VCaP (cell line): ENCODE measurements around the gene DNM3.

ENCODE experiments used
- H3K27ac ChIP-seq: fragments of 450-650 bp; 2 replicates; pipeline ENCODE4 v1.5.1; 2017
- CTCF ChIP-seq: fragments of 450-650 bp; conservative IDR thresholded peaks from 2 replicates; pipeline ENCODE4 v1.5.1; 2017; ENCODE audit warnings: mild to moderate bottlenecking, moderate library complexity

Gene DNM3

DNA sequence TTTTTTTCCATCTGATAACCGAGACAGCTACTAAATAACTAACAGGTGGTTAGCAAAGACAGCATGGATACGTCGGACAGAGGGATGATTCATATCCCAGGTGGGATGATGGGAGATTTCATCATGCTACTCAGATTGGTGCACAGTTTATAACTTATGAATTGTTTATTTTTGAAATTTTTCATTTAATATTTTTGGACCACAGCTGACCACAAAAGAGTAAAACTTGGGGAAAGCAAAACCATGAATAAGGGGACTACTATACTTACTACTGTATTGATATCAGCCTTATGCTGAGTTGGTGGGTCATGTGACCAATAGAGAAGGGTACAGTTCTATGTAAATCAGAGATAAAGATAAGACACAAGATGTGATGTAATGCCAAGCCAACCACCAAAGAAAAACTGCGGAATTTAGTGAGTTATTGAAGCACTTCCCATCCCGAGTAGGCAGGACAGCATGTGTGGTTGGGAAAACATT lies 331.1 kb downstream of the DNM3 start:
- H3K27ac ChIP-seq = no peak overlapping the region
- TF ChIP-seq CTCF = no peak

GRCh38 chr1:172176206-172176605 lies 334.9 kb downstream of the DNM3 start:
- no peak for TF ChIP-seq CTCF
- no peak overlapping the region for H3K27ac ChIP-seq

DNA sequence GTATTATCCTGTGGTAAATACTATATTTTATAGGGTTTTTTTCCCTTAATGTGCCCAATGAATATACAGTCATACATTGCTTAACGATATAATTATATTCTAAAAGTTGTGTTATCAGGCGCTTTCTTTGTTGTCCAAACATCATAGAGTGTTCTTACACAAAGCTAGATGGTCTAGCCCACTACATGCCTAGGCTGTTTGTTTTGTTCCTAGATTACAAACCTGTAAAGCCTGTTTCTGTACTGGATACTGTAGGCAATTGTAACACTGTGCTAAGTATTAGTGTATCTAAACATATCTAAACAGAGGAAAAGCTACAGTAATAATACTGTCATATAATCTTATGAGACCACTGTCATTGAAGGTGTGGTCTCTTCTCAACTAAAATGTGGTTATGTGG lies 336.6 kb downstream of the DNM3 start:
- H3K27ac ChIP-seq = no peak overlapping the region
- TF ChIP-seq CTCF = no peak

DNA sequence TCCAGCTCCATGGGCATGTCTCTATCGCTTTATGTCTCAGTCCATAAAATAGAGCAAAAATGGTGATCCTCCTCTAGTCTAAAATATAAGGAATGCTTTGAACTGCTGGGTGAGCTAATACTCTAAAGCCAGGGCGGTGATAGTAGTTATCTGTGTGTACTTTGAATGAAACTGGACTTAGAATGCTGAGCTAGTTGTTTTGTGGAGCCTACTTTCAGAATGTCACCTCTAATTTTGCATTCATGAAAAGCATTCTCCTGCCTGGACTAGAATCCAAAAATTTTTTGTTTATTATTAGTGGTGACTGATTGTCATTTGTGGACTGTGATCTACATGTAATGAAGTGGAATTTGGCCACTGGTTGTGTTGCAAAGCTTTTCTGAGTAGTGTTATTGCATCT lies 337.6 kb downstream of the DNM3 start:
- TF ChIP-seq CTCF = no peak
- no peak overlapping the region for H3K27ac ChIP-seq

DNA sequence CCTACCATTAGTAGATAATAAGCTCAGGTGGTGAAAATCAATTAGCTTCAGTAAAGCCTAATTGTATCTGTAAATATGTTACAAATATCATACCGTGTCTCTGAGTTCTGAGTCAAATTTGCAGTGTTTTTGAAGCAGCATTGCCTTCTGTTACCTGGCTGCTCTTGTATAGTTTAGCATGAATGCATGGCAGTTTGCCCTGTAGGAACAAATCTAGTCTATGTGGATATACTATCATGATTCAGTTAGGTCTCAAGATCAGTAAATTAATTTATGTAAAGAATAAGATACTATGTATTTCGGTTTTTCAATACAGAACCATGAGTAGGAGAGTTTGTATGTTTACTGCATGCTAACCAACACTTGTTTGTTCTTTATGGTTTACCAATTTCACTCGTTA lies 338.6 kb downstream of the DNM3 start:
- no peak for TF ChIP-seq CTCF
- no peak overlapping the region for H3K27ac ChIP-seq

- TF ChIP-seq CTCF = no peak
- H3K27ac ChIP-seq = no peak overlapping the region
These were observed 339.4 kb downstream of the DNM3 start for GRCh38 chr1:172180501-172181285.

DNA sequence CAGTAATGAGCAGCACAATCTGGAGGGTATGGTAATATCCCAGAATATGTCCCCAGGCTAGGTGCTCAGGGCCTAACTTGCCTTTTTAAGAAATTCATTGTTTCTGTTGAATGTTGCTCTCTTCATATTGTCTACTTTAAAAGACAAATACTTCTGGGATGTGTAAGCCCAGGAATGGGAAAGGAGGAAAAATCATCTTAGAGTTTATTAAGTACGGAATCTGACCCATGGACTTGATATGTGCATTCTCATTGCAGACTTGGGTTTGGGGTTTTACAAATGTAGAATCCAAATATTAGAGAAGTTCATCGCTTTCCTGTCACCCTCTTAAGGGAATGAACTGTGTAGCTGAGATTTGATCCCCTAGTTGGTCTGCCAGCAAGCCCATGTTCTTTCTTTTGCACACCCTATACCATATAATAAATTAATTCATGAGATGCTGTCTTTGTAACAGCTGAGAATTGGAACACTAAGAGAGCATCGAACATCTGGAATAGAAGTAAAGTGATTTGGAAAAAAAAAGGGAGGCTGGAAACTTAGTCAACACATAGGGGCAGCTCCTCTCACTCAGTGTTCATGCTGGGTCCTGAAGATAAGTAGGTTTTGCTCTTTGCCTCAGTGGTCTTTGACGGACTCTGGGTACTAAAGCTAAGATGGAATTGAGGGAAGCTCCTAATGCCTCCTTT lies 343.4 kb downstream of the DNM3 start:
- H3K27ac ChIP-seq = no peak overlapping the region

More for the DNA sequence above, 343.4 kb downstream of the DNM3 start:
- TF ChIP-seq CTCF = no peak
